Measurements from ENCODE around the gene GPR153. TPM values are rescaled to one million over a fixed set of nuclear protein-coding genes. Genes with fewer than 3 reads are reported as not detected.

GPR153 gene
- total and polyA plus RNA-seq, 2 donors (not counting 1 experiment from before 2014, with no cell fraction given), result 0.04 to 0.20 TPM

- no peak overlapping the region for H2AFZ ChIP-seq (ENCODE audit: insufficient read depth, low read depth, low read length, poor library complexity, severe bottlenecking)
- H3K4me3 Mint-ChIP-seq, result no peak overlapping the region
- no peak overlapping the region for H3K4me3 ChIP-seq (ENCODE audit: control extremely low read depth in 1 of 5, extremely low read depth in 1 of 5, insufficient read depth in 1 of 5, low read depth in 2 of 5, low read length in 4 of 5)
- H3K4me1 ChIP-seq (ENCODE audit: control insufficient read depth in 2 of 2, insufficient read depth in 2 of 2, low read length in 2 of 2), result peaks cover 27 to 30% of the 10 kb centered on the region in 2 donors
- TF ChIP-seq CTCF (IDR thresholded peaks at IDR 0.05) (no peak), EZH2 (IDR thresholded peaks at IDR 0.05; ENCODE audit: borderline replicate concordance, insufficient read depth, low read depth, low read length, poor library complexity, severe bottlenecking) (no peak)
- no peaks in the 10 kb centered on the region for H3K9me3 Mint-ChIP-seq (ENCODE audit: insufficient read depth)
- DNase-seq (no peak), ATAC-seq (ENCODE audit: low read depth) (no peak)
- peaks cover 6% of the 10 kb centered on the region for H4K20me1 ChIP-seq (ENCODE audit: control insufficient read depth, insufficient read depth, low read length, poor library complexity, severe bottlenecking)
- POLR2A ChIA-PET, result no interaction called here
- peaks cover 45% of the 10 kb centered on the region for H3K27me3 Mint-ChIP-seq
- H3K9me3 ChIP-seq (ENCODE audit: control extremely low read depth in 1 of 3, control insufficient read depth in 2 of 3, insufficient read depth in 1 of 3, low read length in 2 of 3), result peaks cover 0 to 34% (median 0%) of the 10 kb centered on the region in 3 donors
- H3K27me3 ChIP-seq (replicated peaks in 1 of 4; ENCODE audit: control extremely low read depth in 1 of 4, control insufficient read depth in 3 of 4, insufficient read depth in 4 of 4, low read length in 3 of 4), result peaks cover 0 to 82% (median 49%) of the 10 kb centered on the region in 4 experiments
- no peaks in the 10 kb centered on the region for H3K36me3 ChIP-seq (replicated peaks in 1 of 2; ENCODE audit: control extremely low read depth in 1 of 2, control insufficient read depth in 1 of 2, extremely low read depth in 1 of 2, insufficient read depth in 2 of 2, low read length in 1 of 2)
- no peak overlapping the region for H3K4me2 ChIP-seq (replicated peaks; ENCODE audit: low read depth, low read length, poor library complexity, severe bottlenecking)
- no peak overlapping the region for H3K27ac Mint-ChIP-seq
- CTCF ChIA-PET, result interaction anchor here (4.7 kb wide), 1 partner anchor 160 kb away, joined by 51 read pairs; no protein-coding TSS in a partner anchor
- intact Hi-C loops (cut with micrococcal nuclease), result no loop called here
- H3K9ac ChIP-seq (ENCODE audit: low read length), result no peak overlapping the region
- H3K79me2 ChIP-seq (ENCODE audit: control insufficient read depth, insufficient read depth, low read length), result no peaks in the 10 kb centered on the region
- WGBS (ENCODE audit: insufficient coverage), result 33% methylated on average over 20 of the region's 20 CpGs
- H3K4me1 Mint-ChIP-seq, result peaks cover 16% of the 10 kb centered on the region
- no peak overlapping the region for H3K27ac ChIP-seq (ENCODE audit: low read length in 2 of 2)
These were observed 17.7 kb downstream of the GPR153 start for GRCh38 chr1:6243053-6243834.
